HEK293T (cell line): ENCODE results near the gene PNRC1.

Experiments used
- CTCF ChIA-PET: fragments of 350-600 bp; formaldehyde crosslinking; extraction: SDS; loops from one replicate; lab custom pipeline; 2021; ENCODE audit warnings: antibody characterized with exemption, inconsistent platforms; lab: Yijun Ruan, JAX
- POLR2A ChIA-PET: fragments of 350-600 bp; formaldehyde crosslinking; extraction: SDS; loops from one replicate; lab custom pipeline; 2020; ENCODE audit warnings: antibody characterized with exemption, inconsistent platforms; lab: Yijun Ruan, JAX
- DNase-seq: peaks from one replicate; pipeline ENCODE4 v3.0.0; 2012; ENCODE audit warnings: mixed read lengths; ENCODE audit errors: extremely low spot score
- ARNT ChIP-seq: fragments of 450-650 bp; IDR thresholded peaks from 2 replicates; pipeline ENCODE4 v1.6.1; 2017; ENCODE audit warnings: mild to moderate bottlenecking
- BHLHE40 ChIP-seq: fragments of 450-650 bp; IDR thresholded peaks from 2 replicates; pipeline ENCODE4 v1.6.1; 2016; ENCODE audit warnings: mild to moderate bottlenecking, moderate library complexity, borderline replicate concordance
- CTBP1 ChIP-seq: fragments of 450-650 bp; IDR thresholded peaks from 2 replicates; pipeline ENCODE4 v1.6.1; 2016; ENCODE audit warnings: borderline replicate concordance
- ELF4 ChIP-seq: fragments of 450-650 bp; IDR thresholded peaks from 2 replicates; pipeline ENCODE4 v1.6.1; 2017; ENCODE audit warnings: antibody characterized with exemption
- FOXA1 ChIP-seq: fragments of 450-650 bp; IDR thresholded peaks from 2 replicates; pipeline ENCODE4 v1.6.1; 2016; ENCODE audit warnings: mild to moderate bottlenecking
- FOXK2 ChIP-seq: fragments of 450-650 bp; IDR thresholded peaks from 2 replicates; pipeline ENCODE4 v1.6.1; 2016; ENCODE audit warnings: mild to moderate bottlenecking
- FOXM1 ChIP-seq: fragments of 450-650 bp; IDR thresholded peaks from 2 replicates; pipeline ENCODE4 v1.6.1; 2017; ENCODE audit warnings: mild to moderate bottlenecking, borderline replicate concordance
- HDGF ChIP-seq: fragments of 450-650 bp; IDR thresholded peaks from 2 replicates; pipeline ENCODE4 v1.6.1; 2017; ENCODE audit warnings: antibody characterized with exemption, borderline replicate concordance
- L3MBTL2 ChIP-seq: fragments of 450-650 bp; conservative IDR thresholded peaks from 2 replicates; pipeline ENCODE4 v1.6.1; 2016; ENCODE audit warnings: mild to moderate bottlenecking
- LEF1 ChIP-seq: fragments of 450-650 bp; IDR thresholded peaks from 2 replicates; pipeline ENCODE4 v1.6.1; 2017; ENCODE audit warnings: mild to moderate bottlenecking, borderline replicate concordance
- NFRKB ChIP-seq: fragments of 450-650 bp; IDR thresholded peaks from 2 replicates; pipeline ENCODE4 v1.6.1; 2016; ENCODE audit warnings: mild to moderate bottlenecking, moderate library complexity
- SP1 ChIP-seq: fragments of 450-650 bp; IDR thresholded peaks from 2 replicates; pipeline ENCODE4 v1.6.1; 2017
- SUZ12 ChIP-seq: fragments of 450-650 bp; IDR thresholded peaks from 2 replicates; pipeline ENCODE4 v1.6.1; 2016; ENCODE audit warnings: mild to moderate bottlenecking
- TARDBP ChIP-seq: fragments of 450-650 bp; IDR thresholded peaks from 2 replicates; pipeline ENCODE4 v1.6.1; 2016
- ZNF384 ChIP-seq: fragments of 450-650 bp; IDR thresholded peaks from 2 replicates; pipeline ENCODE4 v1.6.1; 2016
- TF ChIP-seq, protein P1 (sequence below): fragments of 450-650 bp; IDR thresholded peaks from 2 replicates; pipeline ENCODE4 v1.6.1; 2016

The PNRC1 gene

DNA sequence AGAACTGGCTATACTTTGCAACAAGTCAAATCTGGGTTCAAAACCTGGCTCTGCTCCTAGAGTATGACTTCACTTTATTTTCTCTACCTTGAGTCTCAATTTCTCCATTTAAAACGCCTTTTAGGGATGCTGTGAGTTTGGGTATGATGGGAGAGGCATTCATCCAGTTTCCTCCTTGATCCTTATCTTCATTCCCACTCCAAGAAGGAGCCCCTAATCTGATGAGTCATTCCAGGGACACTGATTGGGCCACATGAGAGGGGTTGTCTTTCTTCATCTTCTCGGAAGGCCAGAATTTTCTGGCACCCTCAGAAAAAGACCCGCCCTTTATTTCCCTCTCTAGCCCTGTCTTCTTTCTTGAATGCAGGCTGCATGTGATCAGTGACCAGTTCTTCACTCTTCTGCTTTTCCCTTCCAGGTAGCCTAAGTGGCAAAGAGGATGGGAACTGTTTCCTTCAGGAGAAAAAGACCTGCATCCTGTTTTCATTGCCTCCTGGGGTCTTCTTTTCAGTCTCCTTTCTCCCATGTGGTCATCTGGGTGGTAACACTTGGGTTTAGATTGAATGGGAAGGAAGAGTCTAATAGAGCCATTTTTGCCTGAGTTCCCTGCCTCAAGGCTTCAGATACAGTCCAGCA, 32.1 kb upstream of the PNRC1 start:
- TF ChIP-seq FOXK2 (no peak), LEF1 (no peak), BHLHE40 (no peak), SP1 (no peak), FOXM1 (no peak), ELF4 (no peak), ARNT (no peak), NFRKB (no peak), SUZ12 (no peak), TARDBP (no peak), CTBP1 (no peak)
- TF ChIP-seq, protein P1, sequence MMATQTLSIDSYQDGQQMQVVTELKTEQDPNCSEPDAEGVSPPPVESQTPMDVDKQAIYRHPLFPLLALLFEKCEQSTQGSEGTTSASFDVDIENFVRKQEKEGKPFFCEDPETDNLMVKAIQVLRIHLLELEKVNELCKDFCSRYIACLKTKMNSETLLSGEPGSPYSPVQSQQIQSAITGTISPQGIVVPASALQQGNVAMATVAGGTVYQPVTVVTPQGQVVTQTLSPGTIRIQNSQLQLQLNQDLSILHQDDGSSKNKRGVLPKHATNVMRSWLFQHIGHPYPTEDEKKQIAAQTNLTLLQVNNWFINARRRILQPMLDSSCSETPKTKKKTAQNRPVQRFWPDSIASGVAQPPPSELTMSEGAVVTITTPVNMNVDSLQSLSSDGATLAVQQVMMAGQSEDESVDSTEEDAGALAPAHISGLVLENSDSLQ, result no peak
- DNase-seq, result no peak
- CTCF ChIA-PET, result interaction anchor here (0.6 kb wide), 1 partner anchor 306 kb away, joined by 3 read pairs; no protein-coding TSS in a partner anchor
- POLR2A ChIA-PET, result interaction anchor here (2.3 kb wide), 1 partner anchor 32 kb away, joined by 10 read pairs; the partner anchor contains the start of gene PNRC1

DNA sequence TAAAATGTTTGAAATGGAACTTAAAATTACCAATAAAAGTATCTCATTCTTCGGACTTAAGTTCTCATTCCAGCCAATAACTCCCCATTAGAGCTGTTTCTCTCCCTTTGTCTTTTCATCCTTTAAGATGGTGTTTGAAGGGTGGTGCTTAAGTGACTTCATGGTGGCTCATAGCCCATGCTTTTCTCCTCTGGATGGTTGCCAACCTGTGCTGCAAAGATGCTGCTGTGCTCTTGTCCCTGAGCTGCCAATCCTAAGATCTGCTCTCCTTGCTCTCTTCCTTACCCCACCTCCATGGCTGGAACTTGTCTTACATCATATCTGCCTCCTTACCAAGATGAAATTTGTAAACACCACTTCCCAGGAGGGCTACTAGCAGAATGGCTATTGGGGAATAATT, 31.6 kb upstream of the PNRC1 start:
- TF ChIP-seq NFRKB (no peak), CTBP1 (no peak)
- no peak for DNase-seq
- CTCF ChIA-PET, result no interaction called here
- POLR2A ChIA-PET, result no interaction called here

DNA sequence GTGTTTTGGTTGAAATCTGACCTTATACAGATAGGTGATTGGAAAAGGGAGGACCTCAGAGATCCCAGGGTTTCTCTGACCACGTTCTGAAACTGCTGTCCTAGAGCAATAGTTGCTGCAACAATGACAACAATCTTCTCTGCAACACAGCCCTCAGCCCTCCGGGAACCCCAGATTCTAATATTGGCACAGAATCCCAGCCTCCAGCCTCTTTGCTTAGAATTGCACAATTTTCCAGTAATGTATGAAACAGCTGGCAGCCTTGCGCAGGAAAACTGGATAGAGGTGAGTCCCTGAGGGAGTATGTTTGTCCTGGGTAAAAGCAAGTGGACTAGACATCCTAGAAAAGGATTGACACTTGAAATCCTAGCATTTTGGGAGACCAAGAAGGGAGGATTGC, 30.4 kb upstream of the PNRC1 start:
- ChIA-PET POLR2A (interaction anchor here (1.1 to 1.2 kb wide), 2 partner anchors 30 to 87 kb away, joined by 3 to 5 read pairs; partner anchors contain the start of genes PNRC1 and RNGTT), CTCF (interaction anchor here (0.8 kb wide), 1 partner anchor 429 kb away, joined by 3 read pairs; no protein-coding TSS in a partner anchor)
- TF ChIP-seq SUZ12 (no peak), ARNT (no peak), ELF4 (no peak), FOXM1 (no peak), FOXK2 (no peak), FOXA1 (no peak), TARDBP (no peak), LEF1 (no peak), BHLHE40 (no peak), HDGF (no peak), ZNF384 (no peak), L3MBTL2 (no peak), NFRKB (no peak), SP1 (no peak), CTBP1 (no peak)
- TF ChIP-seq, protein P1, result no peak
- no peak for DNase-seq

DNA sequence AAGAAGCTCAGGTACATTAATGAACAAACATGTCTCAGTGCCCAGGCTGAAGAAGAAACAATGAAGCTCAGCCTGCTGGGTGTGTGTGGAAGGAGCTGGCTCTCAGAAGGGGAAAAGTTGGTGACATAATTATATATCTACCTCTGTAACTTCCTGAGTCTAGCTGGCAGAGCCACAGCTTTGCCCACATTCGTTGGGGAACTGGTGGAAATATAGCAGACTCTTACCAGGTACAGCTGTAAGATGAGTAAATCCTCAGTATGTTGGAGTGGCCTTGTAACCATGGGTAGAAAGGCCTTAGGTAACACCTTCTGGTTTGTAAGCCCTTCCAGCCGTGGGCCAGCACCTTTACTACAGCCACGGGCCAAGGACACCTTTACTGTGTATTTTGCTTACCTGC, 29.9 kb upstream of the PNRC1 start:
- TF ChIP-seq FOXM1, result no peak
- TF ChIP-seq, protein P1, result no peak
- TF ChIP-seq HDGF, result no peak
- no peak for TF ChIP-seq SP1
- TF ChIP-seq FOXA1, result no peak
- no peak for TF ChIP-seq ARNT
- no peak for TF ChIP-seq ELF4
- TF ChIP-seq BHLHE40, result no peak
- no peak for TF ChIP-seq NFRKB
- no peak for TF ChIP-seq LEF1
- POLR2A ChIA-PET, result interaction anchor here (1.1 kb wide), 1 partner anchor 30 kb away, joined by 5 read pairs; the partner anchor contains the start of gene PNRC1
- no peak for DNase-seq
- CTCF ChIA-PET, result no interaction called here

DNA sequence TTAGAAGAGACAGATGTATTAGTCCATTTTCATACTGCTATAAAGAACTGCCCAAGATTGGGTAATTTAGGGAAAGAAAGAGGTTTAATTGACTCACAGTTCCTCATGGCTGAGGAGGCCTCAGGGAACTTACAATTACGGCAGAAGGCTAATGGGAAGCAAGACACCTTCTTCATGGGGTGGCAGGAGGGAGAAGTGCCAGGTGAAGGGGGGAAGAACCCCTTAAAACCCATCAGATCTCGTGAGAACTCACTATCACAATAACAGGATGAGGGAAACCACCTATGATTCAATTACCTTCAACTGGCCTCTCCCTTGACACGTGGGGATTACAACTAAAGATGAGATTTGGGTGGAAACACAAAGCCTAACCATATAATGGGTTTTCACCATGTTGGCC, 28.9 kb upstream of the PNRC1 start:
- TF ChIP-seq ELF4 (no peak), SP1 (no peak), CTBP1 (no peak), FOXK2 (no peak), FOXM1 (no peak), NFRKB (no peak), BHLHE40 (no peak), ZNF384 (no peak), TARDBP (no peak), SUZ12 (no peak), L3MBTL2 (no peak), ARNT (no peak), HDGF (no peak), LEF1 (no peak), FOXA1 (no peak)
- TF ChIP-seq, protein P1, result no peak
- ChIA-PET POLR2A (no interaction called here), CTCF (no interaction called here)
- DNase-seq, result no peak
